HepG2 (cell line): ENCODE results near the gene SINHCAF. TPM values are rescaled to one million over a fixed set of nuclear protein-coding genes. Genes with fewer than 3 reads are reported as not detected.
A peak's percentile ranks its signal among the peaks of the same experiment; 100 is the strongest.

Source experiments
- MLX ChIP-seq: IDR thresholded peaks from 2 replicates; pipeline ENCODE4 v1.6.1; 2016
- MXI1 ChIP-seq: IDR thresholded peaks from 3 replicates; pipeline ENCODE4 v1.6.1; 2012; ENCODE audit warnings: low read depth, low read length, inconsistent platforms, borderline replicate concordance
- PPARG ChIP-seq: conservative IDR thresholded peaks from 2 replicates; pipeline ENCODE4 v1.6.1; 2016; ENCODE audit warnings: missing biosample characterization, missing genetic modification reagents
- SIX1 ChIP-seq: sonication (generic); formaldehyde crosslinking; IDR thresholded peaks from 2 replicates; pipeline ENCODE4 v1.4.0; 2020; ENCODE audit warnings: missing genetic modification reagents, borderline replicate concordance
- TCF7 ChIP-seq: sonication (generic); IDR thresholded peaks from 2 replicates; pipeline ENCODE4 v1.6.1; 2016; ENCODE audit warnings: antibody characterized with exemption, low read depth
- ZHX2 ChIP-seq, 2 experiments: sonication (generic) in 1 of 2; formaldehyde crosslinking in 1 of 2; IDR thresholded peaks; 2 replicates each; pipeline versions ENCODE4 v1.6.1 to v1.9.0; 2014 to 2022; ENCODE audit warnings: antibody characterized with exemption in 1 of 2, borderline replicate concordance in 1 of 2, inconsistent platforms in 1 of 2, low read depth in 1 of 2, missing genetic modification reagents in 1 of 2
- ZNF292 ChIP-seq: sonication (generic); formaldehyde crosslinking; IDR thresholded peaks from 2 replicates; pipeline ENCODE4 v1.8.1; 2022; ENCODE audit warnings: mild to moderate bottlenecking, low read depth, missing genetic modification reagents, borderline replicate concordance
- ZNF800 ChIP-seq: sonication (generic); formaldehyde crosslinking; IDR thresholded peaks from 2 replicates; pipeline ENCODE4 v1.4.0; 2020; ENCODE audit warnings: missing genetic modification reagents
- polyA plus RNA-seq, 8 experiments: library from polyadenylated mRNA; depleted of rRNA in 3 of 8; stranded (reverse) in 7 of 8; unstranded in 1 of 8; fragments of >200 nt; fragmentation: Illumina TruSeq in 4 of 8; extraction: Trizol in 4 of 8; gene quantifications; 2 replicates each; pipeline versions ENCODE4 v1.2.1 to v1.2.3, GENCODE V29; 2011 to 2016; ENCODE audit warnings: low read depth in 4 of 8, missing spikeins in 1 of 8, mixed read lengths in 1 of 8; ENCODE audit not compliant: insufficient read depth in 1 of 8
- total RNA-seq, 5 experiments: library from RNA; depleted of rRNA; stranded (reverse); fragments of >200 nt; fragmentation: Illumina TruSeq; extraction: Trizol; gene quantifications; 2 replicates each; pipeline ENCODE4 v1.2.3, GENCODE V29; 2016; ENCODE audit warnings: low read depth in 1 of 5
- TF ChIP-seq, protein P1 (sequence below): sonication (generic); formaldehyde crosslinking; IDR thresholded peaks from 2 replicates; pipeline ENCODE4 v1.8.0; 2022; ENCODE audit warnings: missing genetic modification reagents, mild to moderate bottlenecking, moderate library complexity, borderline replicate concordance

SINHCAF gene
- total and polyA plus RNA-seq, 2 of the 13 experiments (the other 11 are each of a cell fraction or from before 2014, with no cell fraction given), result 54.6 to 97.8 TPM

GRCh38 chr12:31362759-31363415, 36.9 kb upstream of the SINHCAF start (continued):
- TF ChIP-seq ZHX2 (IDR thresholded peaks at IDR 0.05; ENCODE audit: low read depth) (no peak), ZHX2 (CRISPR knock-in tag; IDR thresholded peaks at IDR 0.05; ENCODE audit: borderline replicate concordance) (no peak), ZNF292 (CRISPR knock-in tag) (peak; percentile 55; the same call in 1 of the 2 replicates), TCF7 (peak; percentile 50; the same call in 1 of the 2 replicates), MXI1 (peak; percentile 45; the same call in 1 of the 3 replicates), MLX (peak; percentile 12; the same call in 1 of the 2 replicates), SIX1 (CRISPR knock-in tag) (0 out of 2 replicates have a peak, but pooled peaks have one; percentile 10), PPARG (no peak), ZNF800 (CRISPR knock-in tag) (no peak)
- TF ChIP-seq, protein P1, sequence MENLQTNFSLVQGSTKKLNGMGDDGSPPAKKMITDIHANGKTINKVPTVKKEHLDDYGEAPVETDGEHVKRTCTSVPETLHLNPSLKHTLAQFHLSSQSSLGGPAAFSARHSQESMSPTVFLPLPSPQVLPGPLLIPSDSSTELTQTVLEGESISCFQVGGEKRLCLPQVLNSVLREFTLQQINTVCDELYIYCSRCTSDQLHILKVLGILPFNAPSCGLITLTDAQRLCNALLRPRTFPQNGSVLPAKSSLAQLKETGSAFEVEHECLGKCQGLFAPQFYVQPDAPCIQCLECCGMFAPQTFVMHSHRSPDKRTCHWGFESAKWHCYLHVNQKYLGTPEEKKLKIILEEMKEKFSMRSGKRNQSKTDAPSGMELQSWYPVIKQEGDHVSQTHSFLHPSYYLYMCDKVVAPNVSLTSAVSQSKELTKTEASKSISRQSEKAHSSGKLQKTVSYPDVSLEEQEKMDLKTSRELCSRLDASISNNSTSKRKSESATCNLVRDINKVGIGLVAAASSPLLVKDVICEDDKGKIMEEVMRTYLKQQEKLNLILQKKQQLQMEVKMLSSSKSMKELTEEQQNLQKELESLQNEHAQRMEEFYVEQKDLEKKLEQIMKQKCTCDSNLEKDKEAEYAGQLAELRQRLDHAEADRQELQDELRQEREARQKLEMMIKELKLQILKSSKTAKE (CRISPR knock-in tag), result no peak; the same call in 1 of the 2 replicates
